GM21526 (cell line): ENCODE data around the gene UPF3B.
"Not testable (repeated sequence)": the region's sequence is repeated elsewhere in the genome, so short reads cannot be mapped to it uniquely, and the experiment has no call there.

Experiments
- ATAC-seq: cut with Tn5 transposase; IDR thresholded peaks from one replicate; pipeline ENCODE4 v1.9.1; 2021; ENCODE audit warnings: moderate library complexity; ENCODE audit not compliant: unreplicated experiment, low FRiP score

Gene UPF3B

DNA sequence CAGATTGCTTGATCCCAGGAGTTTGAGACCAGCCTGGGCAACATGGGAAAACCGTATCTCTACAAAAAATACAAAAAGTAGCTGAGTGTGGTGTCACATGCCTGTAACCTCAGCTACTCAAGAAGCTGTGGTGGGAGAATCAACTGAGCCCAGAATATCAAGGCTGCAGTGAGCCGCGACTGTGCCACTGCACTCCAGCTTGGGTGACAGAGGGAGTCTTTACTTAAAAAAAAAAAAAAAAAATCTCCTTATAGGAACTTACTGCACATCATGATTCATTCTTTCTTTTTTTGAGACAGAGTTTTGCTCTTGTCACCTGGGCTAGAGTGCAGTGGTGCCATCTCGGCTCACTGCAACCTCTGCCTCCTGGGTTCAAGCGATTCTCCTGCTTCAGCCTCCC lies 24.3 kb downstream of the UPF3B start:
- no peak for ATAC-seq

DNA sequence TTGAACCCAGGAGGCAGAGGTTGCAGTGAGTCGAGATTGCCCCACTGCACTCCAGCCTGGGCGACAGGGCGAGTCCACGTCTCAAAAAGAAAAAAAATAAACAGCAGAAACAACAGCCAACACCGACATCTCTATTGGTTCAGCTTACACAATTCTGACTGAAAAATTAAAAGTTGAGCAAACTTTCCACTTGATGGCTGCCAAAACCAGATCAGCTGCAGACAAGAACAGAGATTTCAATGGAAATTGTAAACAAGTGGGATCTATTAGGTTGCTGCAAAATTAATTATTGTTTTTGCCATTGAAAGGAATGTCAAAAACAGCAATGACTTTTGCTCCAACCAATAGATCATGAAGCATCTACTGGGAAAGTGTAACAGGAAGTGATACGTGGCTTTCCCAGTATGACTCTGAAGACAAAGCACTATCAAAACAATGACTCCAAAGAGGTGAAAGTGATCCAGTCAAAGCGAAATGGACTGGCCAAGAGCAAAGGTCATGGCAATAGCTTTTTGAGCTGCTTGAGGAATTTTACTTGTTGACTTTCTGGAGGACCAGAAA lies 26.3 kb downstream of the UPF3B start:
- no peak for ATAC-seq

DNA sequence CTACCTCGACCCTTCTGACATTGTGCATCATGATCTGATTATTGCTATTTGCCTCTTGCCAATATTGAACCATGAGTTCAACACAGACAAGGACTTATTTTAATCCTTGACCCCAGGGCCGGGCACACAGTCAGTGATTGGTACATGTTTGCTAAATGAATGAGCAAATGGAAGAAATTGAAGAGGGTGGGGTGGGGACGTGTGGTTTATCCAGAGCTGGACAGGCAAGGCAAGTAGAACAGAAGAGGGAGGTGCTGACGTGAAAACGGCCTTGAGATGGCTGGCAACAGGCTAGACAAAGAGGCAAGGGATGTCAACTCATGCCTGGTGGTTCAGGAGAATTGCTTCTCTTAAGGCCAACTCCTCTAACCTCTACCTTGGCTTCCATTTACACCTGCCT lies 28.5 kb downstream of the UPF3B start:
- ATAC-seq = not testable (repeated sequence)

DNA sequence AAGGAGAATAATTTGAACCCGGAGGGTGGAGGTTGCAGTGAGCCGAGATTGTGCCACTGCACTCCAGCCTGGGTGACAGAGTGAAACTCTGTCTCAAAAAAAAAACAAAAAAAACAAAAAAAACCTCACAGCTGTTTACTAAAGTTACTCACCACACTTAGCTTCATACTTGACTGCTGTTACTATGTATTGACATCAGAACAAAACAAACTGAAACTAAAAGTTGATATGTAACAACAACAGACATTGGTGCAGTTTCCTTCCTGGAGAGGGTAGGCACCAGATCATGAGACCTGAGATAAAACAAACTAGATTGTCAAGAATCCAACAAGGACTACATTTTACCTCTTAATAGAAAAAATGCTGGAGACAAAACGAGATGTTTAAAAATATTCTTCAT lies 31.1 kb downstream of the UPF3B start:
- ATAC-seq = peak; percentile 96

DNA sequence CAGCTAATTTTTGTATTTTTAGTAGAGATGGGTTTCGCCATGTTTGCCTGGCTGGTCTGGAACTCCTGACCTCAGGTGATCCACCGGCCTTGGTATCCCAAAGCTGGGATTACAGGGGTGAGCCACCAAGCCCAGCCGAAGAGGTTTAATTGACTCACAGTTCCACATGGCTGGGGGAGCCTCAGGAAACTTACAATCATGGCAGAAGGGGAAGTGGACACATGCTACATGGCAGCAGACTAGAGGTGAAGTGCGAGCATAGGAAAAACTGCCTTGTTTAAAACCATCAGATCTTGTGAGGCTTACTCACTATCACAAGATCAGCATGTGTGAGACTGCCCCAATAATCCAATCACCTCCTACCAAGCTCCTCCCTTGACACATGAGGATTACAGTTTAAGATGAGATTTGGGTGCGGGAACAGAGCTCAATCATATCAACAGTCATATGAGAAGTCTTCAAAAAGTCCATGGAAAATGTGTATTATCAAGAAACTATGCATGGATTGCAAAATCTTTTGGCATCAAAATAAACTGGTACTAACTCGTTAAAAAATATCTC lies 35.6 kb downstream of the UPF3B start:
- ATAC-seq = no peak

DNA sequence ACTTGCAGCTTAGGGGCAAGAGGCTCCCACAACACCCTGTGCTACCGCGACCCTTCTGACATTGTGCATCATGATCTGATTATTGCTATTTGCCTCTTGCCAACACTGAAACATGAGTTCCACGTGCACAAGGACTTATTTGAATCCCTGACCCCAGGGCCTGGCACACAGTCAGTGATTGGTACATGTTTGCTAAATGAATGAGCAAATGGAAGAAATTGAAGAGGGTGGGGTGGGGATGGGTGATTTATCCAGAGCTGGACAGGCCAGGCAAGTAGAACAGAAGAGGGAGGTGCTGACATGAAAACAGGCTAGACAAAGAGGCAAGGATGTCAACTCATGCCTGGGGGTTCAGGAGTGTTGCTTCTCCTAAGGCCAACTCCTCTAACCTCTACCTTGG lies 36.5 kb downstream of the UPF3B start:
- ATAC-seq = no peak

DNA sequence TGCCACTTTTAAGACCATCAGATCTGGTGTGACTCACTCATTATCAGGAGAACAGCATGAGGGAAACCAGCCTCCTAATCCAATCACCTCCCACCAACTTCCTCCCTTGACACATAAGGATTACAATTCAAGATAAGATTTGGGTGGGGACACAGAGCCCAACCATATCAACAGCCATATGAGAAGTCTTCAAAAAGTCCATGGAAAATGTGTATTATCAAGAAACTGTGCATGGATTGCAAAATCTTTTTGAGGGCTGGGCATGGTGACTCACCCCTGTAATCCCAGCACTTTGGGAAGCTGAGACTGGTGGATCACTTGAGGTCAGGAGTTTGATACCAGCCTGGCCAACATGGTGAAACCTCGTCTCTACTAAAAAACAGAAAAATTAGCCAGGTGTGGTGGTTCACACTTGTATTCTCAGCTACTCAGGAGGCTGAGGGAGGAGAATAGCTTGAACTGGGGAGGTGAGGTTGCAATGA lies 43.5 kb downstream of the UPF3B start:
- ATAC-seq = no peak

DNA sequence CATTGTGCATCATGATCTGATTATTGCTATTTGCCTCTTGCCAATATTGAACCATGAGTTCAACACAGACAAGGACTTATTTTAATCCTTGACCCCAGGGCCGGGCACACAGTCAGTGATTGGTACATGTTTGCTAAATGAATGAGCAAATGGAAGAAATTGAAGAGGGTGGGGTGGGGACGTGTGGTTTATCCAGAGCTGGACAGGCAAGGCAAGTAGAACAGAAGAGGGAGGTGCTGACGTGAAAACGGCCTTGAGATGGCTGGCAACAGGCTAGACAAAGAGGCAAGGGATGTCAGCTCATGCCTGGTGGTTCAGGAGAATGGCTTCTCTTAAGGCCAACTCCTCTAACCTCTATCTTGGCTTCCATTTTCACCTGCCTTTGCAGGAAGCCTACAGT lies 44.3 kb downstream of the UPF3B start:
- ATAC-seq = not testable (repeated sequence)

DNA sequence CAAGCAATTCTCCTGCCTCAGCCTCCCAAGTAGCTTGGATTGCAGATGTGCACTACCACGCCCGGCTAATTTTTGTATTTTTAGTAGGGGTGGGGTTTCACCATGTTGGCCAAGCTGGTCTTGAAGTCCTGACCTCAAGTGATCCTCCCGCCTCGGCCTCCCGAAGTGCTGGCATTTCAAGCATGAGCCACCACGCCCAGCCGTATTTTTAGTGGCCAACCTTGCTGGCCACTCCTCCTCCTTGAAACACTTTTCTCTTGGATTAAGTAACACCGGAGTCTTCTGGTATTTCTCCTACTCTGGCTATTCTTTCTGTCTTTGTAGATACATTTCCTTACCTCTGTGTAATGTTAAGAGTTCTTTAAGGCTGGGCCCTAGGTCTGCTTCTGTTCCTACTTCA lies 50.2 kb downstream of the UPF3B start:
- no peak for ATAC-seq

DNA sequence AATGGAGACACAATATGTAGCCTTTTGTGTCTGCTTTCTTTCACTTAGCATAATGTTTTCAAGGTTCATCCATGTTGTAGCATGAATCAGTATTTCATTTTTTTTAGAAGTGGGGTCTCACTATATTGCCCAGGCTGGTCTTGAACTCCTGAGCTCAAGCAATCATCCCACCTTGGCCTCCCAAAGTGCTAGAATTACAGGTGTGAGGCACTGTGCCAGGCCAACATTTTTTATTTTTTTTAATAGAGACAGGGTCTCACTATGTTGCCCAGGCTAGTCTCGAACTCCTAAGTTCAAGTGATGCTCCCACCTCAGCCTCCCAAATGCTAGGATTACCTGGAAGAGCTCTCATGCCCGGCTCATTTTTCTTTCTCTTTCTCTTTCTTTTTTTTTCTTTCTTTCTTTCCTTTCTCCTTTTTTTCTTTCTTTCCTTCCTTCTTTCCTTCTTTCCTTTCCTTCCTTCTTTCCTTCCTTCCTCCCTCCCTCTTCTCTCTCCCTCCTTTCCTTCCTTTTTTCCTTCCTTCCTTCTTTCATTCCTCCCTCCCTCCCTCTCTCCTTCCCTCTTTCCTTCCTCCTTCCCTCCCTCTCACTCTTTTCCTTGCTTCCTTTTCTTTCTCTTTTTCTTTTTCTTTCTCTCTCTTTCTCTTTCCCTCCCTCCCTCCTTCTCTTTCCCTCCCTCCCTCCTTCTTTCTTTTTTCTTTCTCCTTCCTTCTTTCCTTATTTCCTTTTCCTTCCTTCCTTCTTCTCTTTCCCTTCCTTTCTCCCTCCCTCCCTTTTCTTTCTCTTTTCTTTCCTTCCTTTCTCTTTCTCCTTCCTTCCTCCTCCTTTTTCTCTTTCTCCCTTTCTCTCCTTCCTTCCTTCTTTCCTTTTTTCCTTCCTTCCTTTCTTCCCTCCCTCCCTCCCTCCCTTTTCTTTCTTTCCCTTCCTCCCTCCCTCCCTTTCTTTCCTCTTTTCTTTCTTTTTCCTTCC lies 51.2 kb downstream of the UPF3B start:
- ATAC-seq = no peak

DNA sequence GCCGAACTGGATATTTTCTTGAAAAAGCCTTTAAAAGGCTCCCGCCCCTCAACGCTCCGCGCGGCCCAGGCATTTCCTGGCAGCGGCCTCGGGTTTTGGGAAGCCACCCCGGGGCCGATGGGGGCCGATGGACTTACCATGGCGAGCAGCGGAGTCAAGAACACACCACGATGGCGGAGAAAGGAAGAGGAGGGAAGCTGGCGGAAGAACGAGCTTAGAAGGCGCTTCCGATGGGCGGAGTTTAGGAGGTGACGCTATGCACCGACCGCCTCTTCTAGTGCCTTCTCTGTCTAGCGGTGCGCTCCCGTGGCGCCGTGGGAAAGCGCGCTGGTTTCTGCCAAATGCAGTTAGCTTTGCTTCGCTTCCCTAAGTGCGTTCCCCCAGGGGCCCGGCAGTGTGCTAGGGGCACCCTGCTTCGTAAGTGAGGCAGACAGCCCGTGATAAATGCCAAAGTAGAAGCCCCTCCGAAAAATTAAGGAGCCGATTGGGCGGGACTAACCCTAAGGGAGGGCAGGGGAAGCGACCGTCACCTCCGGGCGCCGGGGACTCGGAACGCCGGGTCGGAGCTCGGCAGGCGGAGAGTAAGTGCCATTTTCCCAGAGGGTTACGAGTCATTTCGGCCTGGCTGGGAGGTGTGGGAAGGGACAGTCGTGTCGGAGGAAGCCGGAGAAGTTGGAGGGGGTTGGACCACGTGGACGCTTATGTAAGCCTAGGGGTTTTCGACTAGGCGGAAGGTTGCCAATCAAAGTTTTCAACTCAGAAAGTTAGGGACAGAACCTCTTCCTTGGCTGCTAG lies 61.1 kb downstream of the UPF3B start, which contains the start of gene RPL39:
TSS of gene RPL39 (minus strand) at position 194 of the 795 bp plus-strand sequence. CDS start at position 140, 54 bp downstream.
- ATAC-seq = peak; percentile 74

DNA sequence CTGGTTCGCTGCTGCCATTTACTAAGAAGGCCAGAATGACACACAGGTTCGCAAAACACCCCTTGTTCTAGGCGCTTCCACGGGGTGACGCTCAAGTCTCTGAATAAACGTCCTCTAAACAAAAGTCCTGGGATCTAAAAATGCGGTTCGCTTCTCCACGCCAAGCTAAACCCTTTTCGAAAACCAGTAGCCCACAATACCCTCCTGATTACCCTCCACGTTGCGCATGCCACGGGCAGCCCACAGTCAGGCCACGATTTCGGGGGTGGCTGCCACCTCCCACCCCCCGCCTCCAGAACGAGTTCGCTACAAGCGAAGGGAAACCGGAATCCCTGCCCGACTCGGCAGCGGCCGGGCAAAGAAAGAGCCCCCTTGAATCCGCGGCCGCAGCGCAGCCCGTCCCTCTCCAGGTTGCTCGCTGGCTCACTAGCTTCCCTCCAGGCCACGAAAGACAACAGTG lies 61.8 kb downstream of the UPF3B start:
- ATAC-seq = peak; percentile 21

DNA sequence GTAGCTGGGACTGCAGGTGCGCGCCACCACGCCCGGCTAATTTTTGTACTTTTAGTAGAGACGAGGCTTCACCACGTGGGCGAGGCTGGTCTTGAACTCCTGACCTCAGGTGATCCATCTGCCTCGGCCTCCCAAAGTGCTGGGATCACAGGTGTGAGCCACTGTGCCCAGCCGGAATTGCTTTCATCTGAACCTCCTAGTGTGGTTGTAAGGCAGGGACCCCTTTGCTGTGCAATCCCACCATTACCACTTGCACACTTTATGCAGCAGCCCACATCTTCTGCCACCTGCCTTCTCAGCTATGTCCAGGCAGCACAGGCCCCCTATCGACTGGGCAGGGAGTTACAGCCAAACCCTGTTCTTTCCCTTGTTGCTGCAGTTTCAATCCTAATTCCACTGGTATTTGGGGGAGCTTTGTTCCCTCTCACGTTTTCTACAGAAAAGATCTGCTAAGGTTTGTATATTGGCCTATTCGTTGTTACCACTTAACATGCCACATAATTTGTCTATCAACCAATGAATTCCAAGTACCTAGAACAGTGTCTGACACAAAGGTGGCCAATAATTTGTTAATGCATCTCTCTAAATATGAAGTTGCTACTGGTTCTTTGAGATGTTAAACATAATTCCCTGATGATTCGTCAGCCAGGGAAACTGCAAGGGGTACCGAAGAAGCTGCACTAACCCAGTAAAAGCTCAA lies 67.9 kb downstream of the UPF3B start:
- ATAC-seq = no peak
